Myocyte (in vitro differentiated cells): ENCODE data around the gene PXK. TPM values are rescaled to one million over a fixed set of nuclear protein-coding genes. Genes with fewer than 3 reads are reported as not detected.

Experiments used
- DNase-seq: peaks from one replicate; pipeline ENCODE4 v3.0.0-alpha.2; 2012; ENCODE audit warnings: low read depth
- total RNA-seq: library from RNA; depleted of rRNA; stranded (reverse); fragments of >200 nt; gene quantifications from 2 replicates; pipeline ENCODE4 v1.2.3, GENCODE V29; 2014

PXK gene
- total RNA-seq, 1 donor from 2014 or later, result 21.9 TPM

DNA sequence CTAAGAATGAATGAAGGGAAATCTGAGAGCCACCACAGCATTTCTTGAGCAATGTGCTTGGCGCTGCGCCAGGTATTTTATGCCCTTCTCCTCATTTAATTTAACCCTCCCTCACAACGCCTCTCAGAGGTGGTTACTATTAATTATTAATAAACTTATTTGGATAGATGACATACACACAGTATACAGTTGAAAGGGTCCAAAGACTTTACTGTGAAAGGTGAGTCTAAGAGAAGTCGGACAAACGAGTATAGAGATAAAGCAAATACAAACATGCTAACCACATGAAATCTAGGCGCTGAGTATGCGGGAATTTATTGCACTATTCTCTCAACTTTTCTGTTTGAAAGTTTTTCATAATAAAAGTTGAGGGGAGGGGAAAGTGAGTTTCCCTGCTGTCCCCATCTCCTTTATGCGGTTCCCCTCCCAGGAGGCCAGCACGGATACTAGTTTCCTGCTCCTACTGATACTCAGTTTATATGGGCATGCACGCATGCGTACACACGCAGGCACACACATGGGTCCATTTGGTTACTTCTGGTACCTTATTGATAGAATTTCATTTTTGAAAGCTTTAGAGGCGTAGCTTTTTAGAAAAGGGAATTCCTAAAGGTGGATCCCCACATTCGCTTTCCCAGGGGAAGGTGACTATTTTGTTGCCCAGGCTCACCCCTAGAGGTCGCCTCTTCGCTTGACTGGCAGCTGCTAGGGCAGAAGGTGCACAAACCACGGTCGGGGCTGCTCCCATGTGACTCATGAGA lies 130.7 kb downstream of the PXK start:
- DNase-seq, result peak; percentile 94

DNA sequence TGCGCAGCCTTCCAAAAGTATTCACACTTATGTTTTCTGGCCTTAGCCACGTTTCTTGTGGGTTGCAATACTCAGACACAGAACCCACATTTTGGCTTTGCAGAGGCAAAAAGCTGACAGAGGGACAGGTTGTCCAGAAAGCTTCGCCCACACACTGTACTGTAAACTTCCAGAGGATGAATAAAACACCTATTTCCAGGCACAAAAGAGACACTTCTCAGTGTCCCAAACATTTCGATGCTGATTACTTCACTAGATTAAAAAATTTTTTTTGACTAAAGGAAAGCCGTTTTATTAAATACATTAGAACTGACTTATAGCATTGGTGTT lies 131.2 kb downstream of the PXK start:
- DNase-seq, result no peak

DNA sequence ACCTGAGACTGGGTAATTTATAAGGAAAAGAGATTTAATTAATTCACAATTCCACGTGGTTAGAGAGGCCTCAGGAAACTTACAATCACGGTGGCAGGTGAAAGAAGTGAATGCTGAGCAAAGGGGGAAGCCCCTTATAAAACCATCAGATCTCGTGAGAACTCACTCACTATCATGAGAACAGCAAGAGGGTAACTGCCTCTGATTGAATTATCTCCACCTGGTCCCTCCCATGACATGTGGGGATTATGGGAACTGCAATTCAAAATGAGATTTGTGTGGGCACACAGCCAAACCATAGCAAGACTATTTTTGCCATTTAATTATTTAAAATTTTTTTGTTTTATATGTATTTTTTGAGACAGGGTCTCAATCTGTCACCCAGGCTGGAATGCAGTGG lies 132.2 kb downstream of the PXK start:
- DNase-seq, result no peak

DNA sequence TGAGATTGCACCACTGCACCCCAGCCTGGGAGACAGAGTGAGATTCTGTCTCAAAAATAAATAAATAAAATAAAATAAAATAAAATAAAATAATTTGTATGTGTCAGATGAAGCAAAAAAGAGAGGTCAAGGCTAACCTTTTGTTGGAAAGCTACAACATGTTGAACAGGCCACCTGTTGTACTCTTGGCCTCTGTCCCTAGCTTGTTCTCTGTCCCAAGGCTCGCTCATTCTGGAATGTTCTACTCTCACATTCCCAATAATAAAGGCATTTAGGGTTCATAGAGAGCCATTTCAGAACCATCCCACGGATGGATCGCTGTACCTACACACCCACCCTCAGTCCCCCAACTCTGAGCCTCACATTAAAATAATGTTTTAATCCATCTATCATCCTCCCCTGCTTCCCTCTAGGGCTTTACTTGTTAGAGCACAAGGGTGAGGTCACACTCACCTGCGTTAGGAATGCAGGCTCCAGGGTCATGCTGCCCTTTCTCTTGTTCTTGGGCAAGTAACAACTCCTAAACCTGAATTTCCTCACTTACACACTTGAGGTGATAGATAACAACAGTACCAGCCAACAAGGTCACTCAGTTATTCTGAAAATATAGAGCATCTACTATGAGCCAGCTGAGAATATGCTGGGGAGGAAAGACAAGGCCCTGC lies 134.3 kb downstream of the PXK start:
- DNase-seq, result no peak

DNA sequence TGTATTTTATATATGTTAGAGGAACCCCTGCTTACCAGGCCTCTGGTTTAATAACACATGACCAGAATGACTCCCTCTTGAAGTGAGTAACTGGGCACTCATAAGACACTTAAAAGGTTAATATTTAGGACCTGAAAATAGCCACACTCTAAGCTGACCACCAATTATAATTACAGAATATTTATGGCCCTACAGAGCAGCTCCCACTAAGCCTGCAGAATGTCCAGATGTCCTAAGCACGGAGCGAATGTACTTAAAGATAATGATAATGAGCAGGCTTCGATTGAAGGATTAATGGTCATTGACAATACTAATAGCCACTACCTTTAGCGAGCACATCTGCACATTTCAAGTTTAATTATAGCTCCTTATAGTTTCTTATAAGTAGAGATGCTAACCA lies 136.4 kb downstream of the PXK start:
- DNase-seq, result no peak

DNA sequence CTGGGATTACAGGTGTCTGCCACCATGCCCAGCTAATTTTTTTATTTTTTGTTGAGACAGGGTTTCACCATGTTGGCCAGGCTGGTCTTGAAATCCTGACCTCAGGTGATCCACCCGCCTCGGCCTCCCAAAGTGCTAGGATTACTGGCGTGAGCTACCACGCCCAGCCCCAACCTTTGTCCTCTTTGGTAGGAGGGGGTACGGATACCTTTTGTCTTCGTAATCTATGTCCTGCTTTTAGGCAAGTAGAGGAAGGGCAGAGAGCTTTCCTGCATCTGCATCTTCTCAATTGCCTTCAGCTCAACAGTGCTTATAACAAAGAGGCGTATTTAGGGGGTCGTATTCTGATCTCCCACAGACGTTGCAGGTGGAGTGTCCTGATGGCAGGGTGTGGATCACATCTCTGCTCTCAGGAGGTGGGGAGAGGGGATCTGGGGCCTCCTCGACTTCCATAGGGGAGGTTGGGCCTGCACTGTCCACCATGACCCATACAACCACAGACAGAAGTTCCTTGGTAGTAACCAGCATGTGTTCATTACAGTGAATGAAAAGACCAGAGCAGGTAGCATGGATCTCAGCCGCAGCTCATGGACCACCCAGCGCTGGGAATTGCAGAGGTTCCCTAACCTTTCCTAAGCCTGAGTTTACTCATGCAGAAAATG lies 137.8 kb downstream of the PXK start:
- DNase-seq, result no peak

DNA sequence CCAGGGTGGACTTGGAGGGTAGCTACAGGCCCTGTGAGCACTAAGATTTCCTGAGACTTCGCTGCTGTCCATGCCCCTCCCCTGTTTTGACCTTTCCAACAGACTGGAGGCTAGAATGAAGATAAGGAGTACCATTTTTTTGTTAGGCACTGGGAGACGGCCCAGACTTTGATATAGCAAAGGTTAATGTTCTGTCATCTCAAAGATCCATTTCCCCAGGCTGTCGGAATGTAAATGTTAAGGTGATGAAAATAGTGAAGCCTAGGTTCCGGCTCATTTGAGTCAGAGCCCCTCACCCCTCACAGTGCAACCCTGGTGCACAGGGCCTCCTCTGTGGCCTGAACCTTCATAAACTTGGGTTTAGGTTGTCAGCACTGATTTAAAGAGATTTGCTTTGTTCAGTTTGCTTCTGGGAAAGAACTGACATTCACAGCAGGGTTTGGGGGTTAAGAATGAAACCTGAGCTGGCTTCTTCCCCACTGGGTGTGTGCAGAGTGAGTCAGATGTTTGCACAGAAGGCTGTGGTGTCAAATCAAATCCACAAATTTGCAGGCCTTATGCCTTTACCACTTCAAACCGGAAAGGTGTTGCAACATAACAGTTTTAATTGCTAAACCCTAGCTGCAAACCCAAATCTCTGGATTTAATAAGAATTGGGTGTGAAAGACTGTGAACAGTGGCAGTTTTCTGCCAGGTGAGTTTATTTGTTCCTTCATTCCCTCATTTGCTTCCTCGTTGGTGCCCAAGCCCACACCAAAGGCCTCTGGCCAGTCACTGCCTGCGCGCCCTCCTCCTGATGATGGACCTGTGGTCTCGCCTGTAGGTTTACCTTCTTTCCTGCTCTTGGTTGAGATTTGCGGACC lies 138.6 kb downstream of the PXK start:
- peak; percentile 83 for DNase-seq

DNA sequence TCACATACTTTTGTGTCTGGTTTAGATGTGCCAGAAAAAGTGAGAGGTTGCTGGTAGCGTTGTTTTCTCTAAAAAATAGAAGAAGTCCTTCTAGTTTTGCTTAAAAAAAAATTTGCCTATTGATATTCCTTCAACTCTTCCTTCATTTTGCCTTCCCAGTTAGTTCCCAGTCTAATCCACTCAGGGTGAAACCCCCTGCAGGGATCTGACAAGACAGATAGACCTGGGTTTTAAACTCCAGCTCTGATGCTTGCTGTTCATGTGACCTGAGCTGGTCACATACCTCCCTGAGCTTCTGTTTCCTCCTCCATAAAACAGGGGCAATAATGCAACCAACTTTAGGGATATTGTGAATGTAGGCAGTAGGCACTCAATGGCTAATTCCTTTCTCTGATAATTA lies 140.6 kb downstream of the PXK start:
- no peak for DNase-seq

DNA sequence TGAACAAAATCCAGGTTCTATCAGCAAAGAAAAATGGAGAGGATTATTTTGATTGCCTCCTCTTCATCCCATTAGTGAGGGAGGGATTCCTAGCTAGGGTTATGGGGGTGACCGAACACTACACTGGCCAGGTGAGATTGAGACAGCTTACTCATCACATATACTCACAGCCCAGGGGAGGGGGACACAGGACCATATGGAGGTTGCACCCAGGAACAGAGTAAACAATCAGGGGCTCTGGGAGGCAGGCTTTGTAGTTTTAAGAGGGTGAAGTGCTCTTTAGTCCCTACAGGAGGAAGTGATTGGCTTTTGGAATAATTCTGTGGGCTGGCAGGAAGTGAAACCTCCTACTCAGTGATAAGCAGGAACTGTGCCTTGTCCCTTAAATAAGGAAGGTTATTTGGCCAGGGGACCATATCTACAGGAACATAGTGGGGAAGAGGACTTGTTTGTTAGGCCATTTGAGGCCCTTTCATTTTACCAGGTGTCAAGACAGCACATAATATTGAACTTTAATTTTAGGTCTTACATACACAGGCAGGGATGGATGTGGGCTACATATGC lies 141.7 kb downstream of the PXK start:
- no peak for DNase-seq

DNA sequence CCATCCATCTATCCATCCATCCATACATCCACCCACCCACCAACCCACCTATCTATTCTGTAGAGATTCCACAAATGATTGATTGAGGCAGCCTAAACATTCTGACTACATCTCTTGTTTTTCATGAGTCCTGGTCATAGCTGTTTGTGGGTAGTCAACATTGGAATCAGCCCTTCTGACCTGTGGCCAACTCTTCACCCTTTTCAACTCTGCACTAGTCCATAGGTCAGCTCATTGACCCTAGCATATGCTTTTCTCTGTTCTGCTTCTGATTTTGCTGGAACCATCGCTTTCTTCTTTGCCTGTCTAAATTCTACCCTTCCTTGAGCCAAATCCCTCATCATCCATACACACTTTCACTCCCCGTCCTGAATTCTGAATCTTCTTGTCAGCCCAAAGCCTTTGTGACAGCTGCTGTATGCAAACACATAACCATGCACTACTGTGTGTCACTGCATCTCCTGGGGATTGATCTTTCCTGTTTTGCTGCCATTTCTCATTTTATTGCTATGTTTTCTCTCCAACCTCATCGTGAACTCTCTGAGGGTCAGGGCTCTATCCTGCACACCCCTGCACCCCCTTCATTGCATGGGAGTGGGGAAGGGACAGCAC lies 142.4 kb downstream of the PXK start:
- no peak for DNase-seq

Other genes with a start within 250 kb of the PXK start
- gene DNASE1L3, start 121.9 kb upstream of the PXK start, total RNA-seq, result not detected in 2 replicates
- gene ABHD6, start 95.1 kb upstream of the PXK start, total RNA-seq, result 5.8 and 6.1 TPM in 2 replicates
- 13.3 and 16.0 TPM in 2 replicates for gene RPP14, start 26.6 kb upstream of the PXK start, total RNA-seq
- gene HTD2, start 26.4 kb upstream of the PXK start, total RNA-seq, result 14.5 and 18.5 TPM in 2 replicates
- 196 and 319 TPM in 2 replicates for gene PDHB, start 100.9 kb downstream of the PXK start, total RNA-seq
- gene KCTD6, start 159.2 kb downstream of the PXK start, total RNA-seq, result 11.7 and 14.0 TPM in 2 replicates
- 0.16 and 0.91 TPM in 2 replicates for gene ACOX2, start 204.3 kb downstream of the PXK start, total RNA-seq
- not detected in 2 replicates for gene FAM107A, start 244.5 kb downstream of the PXK start, total RNA-seq